ENCODE results near the gene SNCB.
A peak's percentile ranks its signal among the peaks of the same experiment; 100 is the strongest.

Gene SNCB

GRCh38 chr5:176653401-176654385, 23.4 kb upstream of the SNCB start:
- Mint-ChIP-seq H3K9me3 (no peaks in the 10 kb centered on the region), H3K27ac (no peak overlapping the region), H3K4me3 (no peak overlapping the region), H3K36me3 (ENCODE audit: low read depth) (peaks cover 8% of the 10 kb centered on the region), H3K27me3 (ENCODE audit: low read depth) (peaks cover 6% of the 10 kb centered on the region), H3K4me1 (peaks cover 26% of the 10 kb centered on the region)
- no peak for TF ChIP-seq CTCF (IDR thresholded peaks at IDR 0.05; ENCODE audit: unreplicated experiment in 3 of 3)

- Mint-ChIP-seq H3K4me1 (peaks cover 24% of the 10 kb centered on the region), H3K36me3 (ENCODE audit: low read depth) (peaks cover 5% of the 10 kb centered on the region), H3K9me3 (no peaks in the 10 kb centered on the region), H3K4me3 (no peak overlapping the region), H3K27ac (no peak overlapping the region), H3K27me3 (ENCODE audit: low read depth) (no peaks in the 10 kb centered on the region)
- no peak for TF ChIP-seq CTCF (IDR thresholded peaks at IDR 0.05; ENCODE audit: unreplicated experiment in 3 of 3)
Observed at GRCh38 chr5:176652136-176652535, 21.8 kb upstream of the SNCB start.

- Mint-ChIP-seq H3K36me3 (ENCODE audit: low read depth) (peaks cover 5% of the 10 kb centered on the region), H3K9me3 (no peaks in the 10 kb centered on the region), H3K4me3 (peak overlapping the region in 1 of 3 experiments; percentile 47), H3K27ac (no peak overlapping the region), H3K27me3 (ENCODE audit: low read depth) (no peaks in the 10 kb centered on the region), H3K4me1 (peaks cover 24% of the 10 kb centered on the region)
- TF ChIP-seq CTCF (IDR thresholded peaks at IDR 0.05; ENCODE audit: unreplicated experiment in 3 of 3), result no peak
Observed at GRCh38 chr5:176651472-176651980, 21.2 kb upstream of the SNCB start.

GRCh38 chr5:176650354-176650884, 20.1 kb upstream of the SNCB start:
- Mint-ChIP-seq H3K9me3 (no peaks in the 10 kb centered on the region), H3K4me1 (peaks cover 24% of the 10 kb centered on the region), H3K4me3 (peak overlapping the region in 2 of 3 experiments; percentile 10 to 13), H3K27ac (no peak overlapping the region), H3K36me3 (ENCODE audit: low read depth) (peaks cover 5% of the 10 kb centered on the region), H3K27me3 (ENCODE audit: low read depth) (no peaks in the 10 kb centered on the region)
- no peak for TF ChIP-seq CTCF (IDR thresholded peaks at IDR 0.05; ENCODE audit: unreplicated experiment in 3 of 3)

- H3K27me3 Mint-ChIP-seq (ENCODE audit: low read depth), result peaks cover 3% of the 10 kb centered on the region
- H3K27ac Mint-ChIP-seq, result peak overlapping the region in 1 of 3 experiments; percentile 44
- H3K4me3 Mint-ChIP-seq, result peak overlapping the region; percentile 89 to 92 (median 92)
- H3K4me1 Mint-ChIP-seq, result peaks cover 20% of the 10 kb centered on the region
- H3K36me3 Mint-ChIP-seq (ENCODE audit: low read depth), result peaks cover 5% of the 10 kb centered on the region
- no peak for TF ChIP-seq CTCF (IDR thresholded peaks at IDR 0.05; ENCODE audit: unreplicated experiment in 3 of 3)
- H3K9me3 Mint-ChIP-seq, result no peaks in the 10 kb centered on the region
Observed at GRCh38 chr5:176648474-176649194, 18.3 kb upstream of the SNCB start.
